Tibial artery (tissue), 4 donors: ENCODE results near the gene DNAJB2.

ENCODE experiments used
- DNase-seq, 2 donors: peaks; one replicate each; pipeline ENCODE4 v3.0.0-alpha.2; 2019
- H3K27ac ChIP-seq, 2 donors: fragments of 200-600 bp; sonication (generic) in 1 of 2; 1 replicate in 1 of 2; 2 replicates in 1 of 2; pipeline ENCODE4 v1.5.1; 2018 to 2019; ENCODE audit warnings: mild to moderate bottlenecking in 1 of 2
- H3K27me3 ChIP-seq, 2 donors: fragments of 200-600 bp; sonication (generic) in 1 of 2; one replicate each; pipeline versions ENCODE4 v1.5.1 to v1.6.0; 2016 to 2019
- H3K36me3 ChIP-seq, 3 donors: fragments of 200-600 bp; sonication (generic) in 2 of 3; one replicate each; pipeline ENCODE4 v1.5.1; 2016 to 2019; ENCODE audit warnings: mild to moderate bottlenecking in 2 of 3
- H3K4me1 ChIP-seq, 4 donors: fragments of 200-600 bp; sonication (generic) in 2 of 4; 1 replicate in 3 of 4; 2 replicates in 1 of 4; pipeline ENCODE4 v1.5.1; 2016 to 2019
- H3K4me3 ChIP-seq, 2 donors: fragments of 200-600 bp; sonication (generic) in 1 of 2; 1 replicate in 1 of 2; 2 replicates in 1 of 2; pipeline ENCODE4 v1.5.1; 2018 to 2019; ENCODE audit warnings: mild to moderate bottlenecking in 2 of 2
- H3K9me3 ChIP-seq, 3 donors: fragments of 200-600 bp; sonication (generic) in 1 of 3; one replicate each; pipeline ENCODE4 v1.5.1; 2016 to 2019
- intact Hi-C: fragments of 100-400 bp; cut with DNase I; formaldehyde crosslinking; loops from one replicate; pipeline ENCODE4 v1.15.0; 2023; ENCODE audit warnings: low total_unique reads
- TF ChIP-seq, protein P1 (sequence below), 2 experiments: fragments of 200-600 bp in 1 of 2; fragments of 450-650 bp in 1 of 2; IDR thresholded peaks; one replicate each; pipeline ENCODE4 v1.5.1; 2017 to 2019; ENCODE audit warnings: antibody characterized with exemption in 2 of 2, mild to moderate bottlenecking in 1 of 2, moderate library complexity in 1 of 2

The DNAJB2 gene

GRCh38 chr2:219249203-219249980, 29.8 kb upstream of the DNAJB2 start:
- intact Hi-C loops: no loop called here
- Histone ChIP-seq H3K27me3 (no peaks in the 10 kb centered on the region), H3K27ac (peak overlapping the region; percentile 86 to 92), H3K4me3 (peak overlapping the region; percentile 5 to 23), H3K36me3 (peaks cover 9 to 37% (median 29%) of the 10 kb centered on the region in 3 donors), H3K4me1 (peaks cover 0 to 85% (median 69%) of the 10 kb centered on the region in 4 donors), H3K9me3 (no peaks in the 10 kb centered on the region)
- TF ChIP-seq, protein P1, sequence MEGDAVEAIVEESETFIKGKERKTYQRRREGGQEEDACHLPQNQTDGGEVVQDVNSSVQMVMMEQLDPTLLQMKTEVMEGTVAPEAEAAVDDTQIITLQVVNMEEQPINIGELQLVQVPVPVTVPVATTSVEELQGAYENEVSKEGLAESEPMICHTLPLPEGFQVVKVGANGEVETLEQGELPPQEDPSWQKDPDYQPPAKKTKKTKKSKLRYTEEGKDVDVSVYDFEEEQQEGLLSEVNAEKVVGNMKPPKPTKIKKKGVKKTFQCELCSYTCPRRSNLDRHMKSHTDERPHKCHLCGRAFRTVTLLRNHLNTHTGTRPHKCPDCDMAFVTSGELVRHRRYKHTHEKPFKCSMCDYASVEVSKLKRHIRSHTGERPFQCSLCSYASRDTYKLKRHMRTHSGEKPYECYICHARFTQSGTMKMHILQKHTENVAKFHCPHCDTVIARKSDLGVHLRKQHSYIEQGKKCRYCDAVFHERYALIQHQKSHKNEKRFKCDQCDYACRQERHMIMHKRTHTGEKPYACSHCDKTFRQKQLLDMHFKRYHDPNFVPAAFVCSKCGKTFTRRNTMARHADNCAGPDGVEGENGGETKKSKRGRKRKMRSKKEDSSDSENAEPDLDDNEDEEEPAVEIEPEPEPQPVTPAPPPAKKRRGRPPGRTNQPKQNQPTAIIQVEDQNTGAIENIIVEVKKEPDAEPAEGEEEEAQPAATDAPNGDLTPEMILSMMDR (IDR thresholded peaks at IDR 0.05): no peak
- peak; percentile 71 to 90 for DNase-seq

DNA sequence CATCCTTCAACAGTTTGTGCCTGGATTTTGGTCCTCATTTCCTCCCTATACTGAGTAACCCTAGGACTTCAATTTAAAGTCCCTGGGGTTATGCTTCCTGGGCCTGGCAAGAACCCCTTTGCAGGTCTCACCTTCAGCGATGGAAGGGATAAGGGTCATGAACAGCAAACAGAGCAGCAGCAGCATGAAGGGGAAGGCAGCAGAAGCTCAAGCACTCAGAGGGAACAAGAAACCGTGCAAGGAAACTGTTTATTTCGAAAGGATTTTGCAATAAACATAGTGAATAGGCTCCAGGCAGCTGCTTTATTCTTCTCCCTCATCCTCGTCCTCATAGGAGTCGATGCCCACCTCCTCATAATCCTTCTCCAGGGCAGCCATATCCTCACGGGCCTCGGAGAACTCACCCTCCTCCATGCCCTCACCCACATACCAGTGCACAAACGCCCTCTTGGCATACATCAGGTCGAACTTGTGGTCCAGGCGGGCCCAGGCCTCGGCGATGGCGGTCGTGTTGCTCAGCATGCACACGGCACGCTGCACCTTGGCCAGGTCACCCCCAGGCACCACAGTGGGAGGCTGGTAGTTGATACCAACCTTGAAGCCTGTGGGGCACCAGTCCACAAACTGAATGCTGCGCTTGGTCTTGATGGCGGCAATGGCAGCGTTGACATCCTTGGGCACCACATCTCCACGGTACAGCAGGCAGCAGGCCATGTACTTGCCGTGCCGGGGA, 29.0 kb upstream of the DNAJB2 start:
- peaks cover 9 to 37% (median 29%) of the 10 kb centered on the region in 3 donors for H3K36me3 ChIP-seq

DNA sequence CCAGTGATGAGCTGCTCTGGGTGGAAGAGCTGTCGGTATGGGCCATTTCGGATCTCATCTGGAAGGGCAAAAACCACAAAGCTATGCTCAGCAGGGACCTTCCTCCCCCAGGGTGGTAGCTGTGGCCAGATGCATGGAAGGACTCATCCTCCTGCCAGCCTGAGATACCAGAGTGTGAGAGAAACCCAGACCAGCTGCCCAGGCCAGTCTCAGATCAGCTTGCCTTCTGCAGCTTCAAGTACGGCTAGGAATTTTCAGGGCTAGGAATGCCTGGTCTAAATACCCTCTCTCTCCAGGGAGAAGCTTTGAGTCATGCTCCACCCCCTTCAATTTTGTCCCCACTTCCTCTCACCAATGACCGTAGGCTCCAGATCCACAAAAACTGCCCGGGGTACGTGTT, 27.5 kb upstream of the DNAJB2 start:
- intact Hi-C loops: no loop called here
- no peak for DNase-seq
- peaks cover 0 to 8% of the 10 kb centered on the region in 2 donors for H3K27me3 ChIP-seq
- TF ChIP-seq, protein P1 (IDR thresholded peaks at IDR 0.05): no peak
- peaks cover 0 to 74% (median 55%) of the 10 kb centered on the region in 4 donors for H3K4me1 ChIP-seq
- peak overlapping the region; percentile 79 to 86 for H3K4me3 ChIP-seq
- H3K9me3 ChIP-seq: no peaks in the 10 kb centered on the region
- peaks cover 9 to 37% (median 29%) of the 10 kb centered on the region in 3 donors for H3K36me3 ChIP-seq
- H3K27ac ChIP-seq: peak overlapping the region; percentile 85 to 92

More for the DNA sequence above, 29.0 kb upstream of the DNAJB2 start:
- TF ChIP-seq, protein P1 (IDR thresholded peaks at IDR 0.05): no peak
- intact Hi-C loops: no loop called here
- H3K27me3 ChIP-seq: no peaks in the 10 kb centered on the region
- DNase-seq: no peak
- H3K9me3 ChIP-seq: no peaks in the 10 kb centered on the region
- H3K4me1 ChIP-seq: peaks cover 0 to 85% (median 65%) of the 10 kb centered on the region in 4 donors
- peak overlapping the region in 1 of 2 donors; percentile 23 for H3K4me3 ChIP-seq
- peak overlapping the region; percentile 86 to 92 for H3K27ac ChIP-seq

GRCh38 chr2:219252084-219252483, 27.1 kb upstream of the DNAJB2 start:
- Histone ChIP-seq H3K4me1 (peaks cover 0 to 70% (median 54%) of the 10 kb centered on the region in 4 donors), H3K27ac (peak overlapping the region; percentile 85 to 92), H3K36me3 (peaks cover 9 to 35% (median 29%) of the 10 kb centered on the region in 3 donors), H3K4me3 (peak overlapping the region; percentile 79 to 86), H3K9me3 (no peaks in the 10 kb centered on the region), H3K27me3 (peaks cover 0 to 8% of the 10 kb centered on the region in 2 donors)
- DNase-seq: peak in 1 of 2 donors; percentile 78
- TF ChIP-seq, protein P1 (IDR thresholded peaks at IDR 0.05): no peak
- intact Hi-C loops: no loop called here

DNA sequence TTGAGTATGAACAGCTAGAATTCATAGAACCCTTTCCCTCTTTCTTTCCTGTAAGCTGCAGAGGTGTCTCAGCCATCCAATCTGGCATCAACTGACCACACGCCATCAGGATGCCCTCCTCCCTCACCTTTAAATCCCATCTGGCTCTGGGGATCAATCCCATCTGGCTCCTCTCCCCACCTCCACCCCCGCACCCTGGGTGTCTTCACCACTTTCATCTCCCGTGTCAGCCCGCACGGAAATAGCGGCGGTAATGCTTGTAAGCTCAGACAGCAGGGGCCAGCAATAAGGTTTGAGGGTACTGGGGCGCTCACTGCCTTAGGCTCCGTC, 26.6 kb upstream of the DNAJB2 start:
- Histone ChIP-seq H3K36me3 (peaks cover 9 to 30% (median 26%) of the 10 kb centered on the region in 3 donors), H3K27ac (peak overlapping the region; percentile 85 to 92), H3K4me1 (peaks cover 0 to 65% (median 54%) of the 10 kb centered on the region in 4 donors), H3K4me3 (peak overlapping the region; percentile 79 to 86), H3K27me3 (peaks cover 0 to 8% of the 10 kb centered on the region in 2 donors), H3K9me3 (no peaks in the 10 kb centered on the region)
- intact Hi-C loops: no loop called here
- TF ChIP-seq, protein P1 (IDR thresholded peaks at IDR 0.05): no peak
- DNase-seq: no peak
